H9 (cell line): ENCODE results near the gene MUC15. TPM values are rescaled to one million over a fixed set of nuclear protein-coding genes. Genes with fewer than 3 reads are reported as not detected.

Source experiments
- DNase-seq: peaks from one replicate; pipeline ENCODE4 v3.0.0-alpha.2; 2017
- H2AFZ ChIP-seq: one replicate; pipeline ENCODE4 v1.6.1; 2013; ENCODE audit warnings: mild to moderate bottlenecking, low read length, control low read depth, moderate library complexity
- H2AK5ac ChIP-seq: 2 replicates; pipeline ENCODE4 v1.6.1; 2013; ENCODE audit warnings: low read length, control low read depth, mixed read lengths; ENCODE audit not compliant: insufficient read length
- H2BK120ac ChIP-seq: one replicate; pipeline ENCODE4 v1.6.1; 2013; ENCODE audit warnings: low read depth, mild to moderate bottlenecking, low read length, control low read depth, inconsistent platforms; ENCODE audit not compliant: poor library complexity, severe bottlenecking
- H2BK12ac ChIP-seq: 2 replicates; pipeline ENCODE4 v1.6.1; 2013; ENCODE audit warnings: low read length, control low read depth, mixed read lengths, low read depth; ENCODE audit not compliant: insufficient read length
- H2BK15ac ChIP-seq: 2 replicates; pipeline ENCODE4 v1.6.1; 2013; ENCODE audit warnings: low read depth, low read length, control low read depth
- H2BK20ac ChIP-seq: one replicate; pipeline ENCODE4 v1.6.1; 2013; ENCODE audit warnings: low read depth, mild to moderate bottlenecking, low read length, control low read depth, inconsistent platforms; ENCODE audit not compliant: poor library complexity, severe bottlenecking
- H2BK5ac ChIP-seq: 2 replicates; pipeline ENCODE4 v1.6.1; 2013; ENCODE audit warnings: low read length, control low read depth, mixed read lengths; ENCODE audit not compliant: insufficient read length
- H3K14ac ChIP-seq: 2 replicates; pipeline ENCODE4 v1.6.1; 2013; ENCODE audit warnings: low read length, control low read depth; ENCODE audit not compliant: insufficient read depth
- H3K18ac ChIP-seq: 2 replicates; pipeline ENCODE4 v1.6.1; 2013; ENCODE audit warnings: low read depth, mild to moderate bottlenecking, mixed read lengths, low read length, control low read depth; ENCODE audit not compliant: insufficient read length
- H3K23ac ChIP-seq: 2 replicates; pipeline ENCODE4 v1.6.1; 2013; ENCODE audit warnings: low read length, control low read depth, mixed read lengths, low read depth; ENCODE audit not compliant: insufficient read length
- H3K23me2 ChIP-seq: 2 replicates; pipeline ENCODE4 v1.6.1; 2013; ENCODE audit warnings: low read depth, mild to moderate bottlenecking, mixed read lengths, low read length, control low read depth; ENCODE audit not compliant: insufficient read length, poor library complexity, severe bottlenecking
- H3K27ac ChIP-seq: 2 replicates; pipeline ENCODE4 v1.5.1; 2013; ENCODE audit warnings: low read length, control low read depth, mixed read lengths, low read depth; ENCODE audit not compliant: insufficient read length
- H3K27me3 ChIP-seq: 2 replicates; pipeline ENCODE4 v1.6.1; 2013; ENCODE audit warnings: low read length, control low read depth, inconsistent platforms; ENCODE audit not compliant: insufficient read depth
- H3K4ac ChIP-seq: 2 replicates; pipeline ENCODE4 v1.6.1; 2013; ENCODE audit warnings: low read depth, mild to moderate bottlenecking, control low read depth, inconsistent platforms, low read length, moderate library complexity
- H3K4me1 ChIP-seq: 2 replicates; pipeline ENCODE4 v1.6.1; 2013; ENCODE audit warnings: low read length, control low read depth, inconsistent platforms; ENCODE audit not compliant: insufficient read depth
- H3K4me2 ChIP-seq: 2 replicates; pipeline ENCODE4 v1.6.1; 2013; ENCODE audit warnings: low read length, control low read depth, mixed read lengths; ENCODE audit not compliant: insufficient read length, insufficient read depth
- H3K56ac ChIP-seq: 2 replicates; pipeline ENCODE4 v1.6.1; 2013; ENCODE audit warnings: low read depth, mild to moderate bottlenecking, mixed read lengths, low read length, control low read depth; ENCODE audit not compliant: insufficient read length
- H3K79me1 ChIP-seq: 2 replicates; pipeline ENCODE4 v1.6.1; 2013; ENCODE audit warnings: low read depth, mild to moderate bottlenecking, moderate library complexity, low read length, control low read depth, inconsistent platforms; ENCODE audit not compliant: insufficient read depth, poor library complexity, severe bottlenecking
- H3K79me2 ChIP-seq: 2 replicates; pipeline ENCODE4 v1.6.1; 2013; ENCODE audit warnings: low read length, control low read depth, inconsistent platforms; ENCODE audit not compliant: insufficient read depth
- H3K9ac ChIP-seq: 2 replicates; pipeline ENCODE4 v1.6.1; 2013; ENCODE audit warnings: low read length, control low read depth, mixed read lengths; ENCODE audit not compliant: insufficient read length; ENCODE audit errors: extremely low read depth
- H3K9me3 ChIP-seq: one replicate; pipeline ENCODE4 v1.6.1; 2013; ENCODE audit warnings: low read depth, low read length, inconsistent platforms; ENCODE audit not compliant: control insufficient read depth
- H3T11ph ChIP-seq: one replicate; pipeline ENCODE4 v1.6.1; 2013; ENCODE audit warnings: mild to moderate bottlenecking, low read length, control low read depth, inconsistent platforms
- H4K20me1 ChIP-seq: one replicate; pipeline ENCODE4 v1.6.1; 2013; ENCODE audit not compliant: control insufficient read depth, insufficient read length, insufficient read depth
- H4K5ac ChIP-seq: 2 replicates; pipeline ENCODE4 v1.6.1; 2013; ENCODE audit warnings: low read depth, mild to moderate bottlenecking, mixed read lengths, low read length, control low read depth; ENCODE audit not compliant: insufficient read length
- H4K8ac ChIP-seq: replicated peaks from 2 replicates; pipeline ENCODE4 v1.6.1; 2013; ENCODE audit warnings: low read length, control low read depth, mixed read lengths, low read depth; ENCODE audit not compliant: insufficient read length
- H4K91ac ChIP-seq: 2 replicates; pipeline ENCODE4 v1.6.1; 2013; ENCODE audit warnings: low read depth, mild to moderate bottlenecking, moderate library complexity, mixed read lengths, low read length, control low read depth; ENCODE audit not compliant: insufficient read length
- H3K27ac Mint-ChIP-seq, 3 experiments: 2 replicates in 2 of 3; 3 replicates in 1 of 3; pipeline ENCODE4 v1.8.0; 2020 to 2021; ENCODE audit warnings: mixed read lengths in 3 of 3, mild to moderate bottlenecking in 1 of 3, moderate library complexity in 1 of 3
- H3K27me3 Mint-ChIP-seq: 2 replicates; pipeline ENCODE4 v1.8.0; 2021; ENCODE audit warnings: low read depth, mild to moderate bottlenecking, moderate library complexity, mixed read lengths
- H3K36me3 Mint-ChIP-seq, 3 experiments: 2 replicates in 2 of 3; 3 replicates in 1 of 3; pipeline ENCODE4 v1.8.0; 2020 to 2021; ENCODE audit warnings: low read depth in 3 of 3, mixed read lengths in 3 of 3; ENCODE audit not compliant: insufficient read depth in 1 of 3
- H3K4me1 Mint-ChIP-seq, 2 experiments: 2 replicates each; pipeline ENCODE4 v1.8.0; 2020; ENCODE audit warnings: mixed read lengths in 2 of 2
- H3K4me3 Mint-ChIP-seq, 2 experiments: 2 replicates in 1 of 2; 3 replicates in 1 of 2; pipeline ENCODE4 v1.8.0; 2020 to 2021; ENCODE audit warnings: mild to moderate bottlenecking in 2 of 2, mixed read lengths in 2 of 2, moderate library complexity in 1 of 2
- H3K9me3 Mint-ChIP-seq, 2 experiments: 2 replicates in 1 of 2; 3 replicates in 1 of 2; pipeline ENCODE4 v1.8.0; 2020; ENCODE audit warnings: mild to moderate bottlenecking in 2 of 2, mixed read lengths in 2 of 2, moderate library complexity in 1 of 2
- whole genome bisulfite sequencing: extraction: QIAGEN DNeasy Blood & Tissue Kit; methylation state at CpG from one replicate; pipeline ENCODE4 v1.1.7; 2013; ENCODE audit warnings: missing lambda C conversion rate, low lambda C conversion rate, mixed read lengths; ENCODE audit not compliant: insufficient read length; ENCODE audit errors: extremely low coverage; 5-methylcytosine and 5-hydroxymethylcytosine counted together
- total RNA-seq: library from RNA; stranded (reverse); gene quantifications from 2 replicates; pipeline ENCODE4 v1.2.1, GENCODE V29; 2021
- TF ChIP-seq, protein P1 (sequence below): fragments of 200-600 bp; sonication (generic); conservative IDR thresholded peaks from 3 replicates; pipeline ENCODE4 v1.8.0; 2021; ENCODE audit warnings: antibody characterized with exemption, mild to moderate bottlenecking

MUC15 gene
- total RNA-seq, 1 experiment from 2014 or later = not detected

DNA sequence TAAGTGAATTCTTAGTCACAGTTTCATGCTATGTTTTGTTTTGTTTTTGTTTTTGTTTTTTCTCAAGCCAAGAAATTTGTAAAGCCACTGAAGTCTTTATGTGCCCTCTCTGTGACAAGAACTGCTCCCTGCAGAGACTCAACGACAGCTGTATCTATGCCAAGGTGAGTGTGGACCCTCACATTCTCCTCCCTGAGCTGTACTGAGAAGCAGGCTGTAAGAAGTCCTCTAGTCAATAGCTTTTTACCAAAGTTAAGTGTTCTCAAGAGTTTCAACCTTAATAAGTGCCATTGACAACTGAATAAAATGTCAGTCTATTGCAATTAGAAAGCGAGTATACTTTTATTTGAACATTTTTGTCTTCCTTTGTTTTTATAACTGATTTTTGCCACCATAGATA, 18.9 kb downstream of the MUC15 start:
- Histone ChIP-seq H3K4me1 (no peaks in the 10 kb centered on the region), H4K5ac (no peak overlapping the region), H2BK20ac (no peak overlapping the region), H3K4ac (no peak overlapping the region), H2BK5ac (no peak overlapping the region), H2AFZ (no peak overlapping the region), H3K9me3 (no peaks in the 10 kb centered on the region), H3K23me2 (no peaks in the 10 kb centered on the region), H2BK12ac (no peak overlapping the region), H2BK120ac (no peak overlapping the region), H2AK5ac (no peak overlapping the region), H4K20me1 (no peaks in the 10 kb centered on the region), H3K14ac (no peak overlapping the region), H3T11ph (no peak overlapping the region), H2BK15ac (no peak overlapping the region), H3K79me1 (no peaks in the 10 kb centered on the region), H4K8ac (no peak overlapping the region), H3K56ac (no peak overlapping the region), H3K18ac (no peak overlapping the region), H3K4me2 (no peak overlapping the region), H3K27me3 (no peaks in the 10 kb centered on the region), H4K91ac (no peak overlapping the region), H3K9ac (no peak overlapping the region), H3K27ac (no peak overlapping the region), H3K23ac (no peak overlapping the region), H3K79me2 (no peaks in the 10 kb centered on the region)
- Mint-ChIP-seq H3K27me3 (peaks cover 2% of the 10 kb centered on the region; the same call in 1 of the 2 replicates), H3K4me3 (no peak overlapping the region), H3K4me1 (peaks cover 4% of the 10 kb centered on the region in 2 experiments), H3K9me3 (no peaks in the 10 kb centered on the region), H3K27ac (peak overlapping the region in 1 of 3 experiments; percentile 77; a peak in 2 of 7 replicates), H3K36me3 (no peaks in the 10 kb centered on the region; a peak in 1 of 7 replicates)
- TF ChIP-seq, protein P1, sequence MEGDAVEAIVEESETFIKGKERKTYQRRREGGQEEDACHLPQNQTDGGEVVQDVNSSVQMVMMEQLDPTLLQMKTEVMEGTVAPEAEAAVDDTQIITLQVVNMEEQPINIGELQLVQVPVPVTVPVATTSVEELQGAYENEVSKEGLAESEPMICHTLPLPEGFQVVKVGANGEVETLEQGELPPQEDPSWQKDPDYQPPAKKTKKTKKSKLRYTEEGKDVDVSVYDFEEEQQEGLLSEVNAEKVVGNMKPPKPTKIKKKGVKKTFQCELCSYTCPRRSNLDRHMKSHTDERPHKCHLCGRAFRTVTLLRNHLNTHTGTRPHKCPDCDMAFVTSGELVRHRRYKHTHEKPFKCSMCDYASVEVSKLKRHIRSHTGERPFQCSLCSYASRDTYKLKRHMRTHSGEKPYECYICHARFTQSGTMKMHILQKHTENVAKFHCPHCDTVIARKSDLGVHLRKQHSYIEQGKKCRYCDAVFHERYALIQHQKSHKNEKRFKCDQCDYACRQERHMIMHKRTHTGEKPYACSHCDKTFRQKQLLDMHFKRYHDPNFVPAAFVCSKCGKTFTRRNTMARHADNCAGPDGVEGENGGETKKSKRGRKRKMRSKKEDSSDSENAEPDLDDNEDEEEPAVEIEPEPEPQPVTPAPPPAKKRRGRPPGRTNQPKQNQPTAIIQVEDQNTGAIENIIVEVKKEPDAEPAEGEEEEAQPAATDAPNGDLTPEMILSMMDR = no peak
- no peak for DNase-seq
- no CpG with 5 or more reads among the region's 2 CpGs for WGBS
